ENCODE data around the gene OR1J1.

DNA sequence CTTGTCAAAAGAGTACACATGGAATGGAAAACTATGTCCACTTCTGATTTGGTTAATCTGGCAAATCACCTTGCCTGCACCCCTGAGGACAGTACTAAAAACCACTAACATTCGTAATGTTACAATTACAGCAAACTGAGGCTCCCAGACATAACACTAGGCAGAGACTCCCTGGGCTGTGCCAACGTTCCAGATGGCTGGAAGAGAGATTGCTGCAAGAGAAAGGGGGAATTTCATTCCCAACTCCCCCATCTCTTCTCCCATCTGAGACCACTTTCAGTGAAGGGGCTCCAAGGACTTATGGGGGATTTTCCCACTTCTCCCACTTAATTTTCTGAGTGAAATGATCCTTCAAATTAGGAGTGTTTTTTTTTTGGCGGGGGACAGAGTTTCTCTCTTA is 11.3 kb downstream of the OR1J1 start:
- TF ChIP-seq CTCF (IDR thresholded peaks at IDR 0.05), result no peak
- no peak for TF ChIP-seq EP300 (IDR thresholded peaks at IDR 0.05)
- no peak for TF ChIP-seq POLR2A (IDR thresholded peaks at IDR 0.05)
